Astrocyte of the cerebellum (primary cell): Measurements from ENCODE around the gene CCDC87.

ENCODE experiments used
- DNase-seq: peaks from one replicate; pipeline ENCODE4 v3.0.0-alpha.2; 2011; ENCODE audit warnings: low read depth
- H3K4me3 ChIP-seq: 2 replicates; pipeline ENCODE4 v1.5.1; 2011; ENCODE audit warnings: mild to moderate bottlenecking, low read depth, low read length, moderate library complexity
- in situ Hi-C: cut with HindIII; loops from 2 replicates; pipeline ENCODE4 v1.10.0; 2017; ENCODE audit warnings: low sequenced_read_pairs
- TF ChIP-seq, protein P1 (sequence below): IDR thresholded peaks from 2 replicates; pipeline ENCODE4 v1.5.1; 2012; ENCODE audit warnings: low read length, low read depth, moderate library complexity, mild to moderate bottlenecking; ENCODE audit errors: missing control alignments

The CCDC87 gene

DNA sequence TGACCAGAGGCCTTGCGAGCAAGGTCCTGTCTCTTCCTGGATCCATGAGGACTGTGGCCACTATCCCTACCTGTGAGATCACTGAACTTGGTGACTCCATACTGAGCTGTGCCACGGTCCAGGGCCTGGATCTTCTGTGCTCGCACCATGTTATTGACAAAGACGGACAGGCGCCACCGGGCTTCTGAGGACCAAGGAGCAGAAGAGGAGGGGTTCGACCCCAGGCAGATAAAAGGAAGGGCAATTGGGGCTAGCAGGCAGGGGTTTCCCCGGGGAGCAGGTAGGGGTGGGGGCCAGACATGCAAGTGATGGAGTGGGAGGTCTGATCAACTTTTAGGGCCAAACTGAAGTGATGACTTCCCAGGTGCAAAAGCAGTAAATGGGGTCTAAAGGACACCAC, 26.6 kb downstream of the CCDC87 start:
- TF ChIP-seq, protein P1, sequence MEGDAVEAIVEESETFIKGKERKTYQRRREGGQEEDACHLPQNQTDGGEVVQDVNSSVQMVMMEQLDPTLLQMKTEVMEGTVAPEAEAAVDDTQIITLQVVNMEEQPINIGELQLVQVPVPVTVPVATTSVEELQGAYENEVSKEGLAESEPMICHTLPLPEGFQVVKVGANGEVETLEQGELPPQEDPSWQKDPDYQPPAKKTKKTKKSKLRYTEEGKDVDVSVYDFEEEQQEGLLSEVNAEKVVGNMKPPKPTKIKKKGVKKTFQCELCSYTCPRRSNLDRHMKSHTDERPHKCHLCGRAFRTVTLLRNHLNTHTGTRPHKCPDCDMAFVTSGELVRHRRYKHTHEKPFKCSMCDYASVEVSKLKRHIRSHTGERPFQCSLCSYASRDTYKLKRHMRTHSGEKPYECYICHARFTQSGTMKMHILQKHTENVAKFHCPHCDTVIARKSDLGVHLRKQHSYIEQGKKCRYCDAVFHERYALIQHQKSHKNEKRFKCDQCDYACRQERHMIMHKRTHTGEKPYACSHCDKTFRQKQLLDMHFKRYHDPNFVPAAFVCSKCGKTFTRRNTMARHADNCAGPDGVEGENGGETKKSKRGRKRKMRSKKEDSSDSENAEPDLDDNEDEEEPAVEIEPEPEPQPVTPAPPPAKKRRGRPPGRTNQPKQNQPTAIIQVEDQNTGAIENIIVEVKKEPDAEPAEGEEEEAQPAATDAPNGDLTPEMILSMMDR: no peak
- H3K4me3 ChIP-seq: no peak overlapping the region
- DNase-seq: no peak
- in situ Hi-C loops: no loop called here

DNA sequence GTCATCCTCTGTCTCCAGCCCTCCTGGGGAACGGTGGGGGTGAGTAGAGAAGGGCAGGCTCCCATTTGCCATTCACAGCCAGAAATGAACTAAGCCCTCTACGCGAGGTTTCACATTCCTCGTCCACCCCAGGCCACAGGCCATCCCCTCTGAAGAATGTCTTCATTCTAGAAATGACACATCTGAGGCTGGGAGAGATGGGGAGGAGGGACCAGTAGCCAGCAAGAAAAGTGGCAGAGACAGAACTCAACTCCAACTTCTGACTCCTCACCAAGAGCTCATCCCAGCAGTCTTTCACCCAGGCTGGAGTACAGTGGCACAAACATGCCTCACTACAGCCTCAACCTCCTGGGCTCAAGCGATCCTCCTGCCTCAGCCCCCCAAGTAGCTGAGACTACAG, 27.9 kb downstream of the CCDC87 start:
- in situ Hi-C loops: no loop called here
- DNase-seq: no peak
- H3K4me3 ChIP-seq: no peak overlapping the region
- TF ChIP-seq, protein P1: no peak

DNA sequence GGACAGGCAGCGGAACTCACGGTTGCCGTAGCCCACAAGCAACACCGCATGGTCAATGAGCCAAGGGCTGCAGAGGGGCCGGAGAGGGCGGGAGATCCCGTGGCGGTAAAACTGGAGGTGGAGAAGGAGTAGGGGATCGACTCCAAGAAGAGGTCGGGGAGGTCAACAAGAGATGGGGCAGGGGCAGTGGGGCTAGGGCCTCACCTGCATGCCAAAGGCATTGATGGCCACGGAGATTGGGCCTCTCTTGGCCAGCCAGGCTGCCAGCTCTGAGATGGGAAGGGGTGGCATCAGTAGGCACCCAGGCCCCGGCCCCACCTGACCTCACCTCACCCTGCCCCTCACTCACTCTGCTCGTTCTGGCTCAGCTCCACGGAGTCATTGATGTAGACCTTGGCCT, 28.3 kb downstream of the CCDC87 start:
- H3K4me3 ChIP-seq: no peak overlapping the region
- TF ChIP-seq, protein P1: no peak
- in situ Hi-C loops: no loop called here
- DNase-seq: no peak

DNA sequence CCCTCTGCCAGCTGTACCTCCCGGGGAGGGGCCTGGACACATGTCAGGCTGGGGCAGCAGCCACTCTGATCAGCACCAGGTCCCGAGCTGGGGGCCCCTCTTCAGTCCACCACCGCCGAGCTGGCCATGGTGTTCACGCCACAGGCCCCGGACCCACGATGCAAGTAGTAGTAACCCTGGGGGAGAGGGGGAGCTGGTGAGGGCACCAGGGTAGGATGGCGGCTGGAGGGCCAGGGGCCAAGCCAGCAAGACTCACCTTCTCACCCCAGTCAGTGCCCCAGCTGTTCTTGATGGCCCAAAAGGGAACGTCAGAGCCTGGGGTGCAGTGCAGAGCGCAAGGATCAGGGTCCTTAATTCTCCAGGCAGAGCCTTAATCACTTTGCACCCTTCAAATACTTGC, 29.0 kb downstream of the CCDC87 start:
- no peak for DNase-seq
- in situ Hi-C loops: no loop called here
- TF ChIP-seq, protein P1: no peak
- no peak overlapping the region for H3K4me3 ChIP-seq

DNA sequence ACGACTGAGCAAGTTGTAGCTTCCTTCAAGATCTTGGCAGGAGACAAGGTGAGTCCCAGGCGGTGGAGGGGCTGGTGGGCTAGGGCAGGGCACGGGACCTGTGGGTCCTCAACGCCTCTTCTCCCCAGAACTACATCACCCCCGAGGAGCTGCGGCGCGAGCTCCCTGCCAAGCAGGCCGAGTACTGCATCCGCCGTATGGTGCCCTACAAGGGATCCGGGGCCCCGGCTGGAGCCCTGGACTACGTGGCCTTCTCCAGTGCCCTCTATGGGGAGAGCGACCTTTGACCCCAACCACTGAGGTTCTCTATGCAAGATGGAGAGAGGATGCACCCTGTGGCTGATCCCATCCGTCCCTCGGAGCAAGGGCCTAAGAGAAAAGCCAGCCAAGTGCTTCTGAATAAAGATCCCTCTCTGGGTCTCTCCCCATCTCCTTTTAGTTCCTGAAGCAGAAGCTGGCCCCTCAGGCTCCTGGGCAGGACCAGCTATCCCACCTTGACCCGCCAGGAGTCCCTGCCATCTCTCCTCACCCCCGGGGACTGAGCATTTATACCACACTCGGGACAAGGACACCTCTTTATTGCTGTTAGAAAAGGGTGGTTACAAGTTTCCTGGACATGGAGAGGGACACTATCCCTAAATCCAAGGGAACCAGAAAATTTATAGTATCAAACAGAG, 29.8 kb downstream of the CCDC87 start:
- H3K4me3 ChIP-seq: no peak overlapping the region
- no peak for DNase-seq
- TF ChIP-seq, protein P1: no peak
- in situ Hi-C loops: no loop called here

DNA sequence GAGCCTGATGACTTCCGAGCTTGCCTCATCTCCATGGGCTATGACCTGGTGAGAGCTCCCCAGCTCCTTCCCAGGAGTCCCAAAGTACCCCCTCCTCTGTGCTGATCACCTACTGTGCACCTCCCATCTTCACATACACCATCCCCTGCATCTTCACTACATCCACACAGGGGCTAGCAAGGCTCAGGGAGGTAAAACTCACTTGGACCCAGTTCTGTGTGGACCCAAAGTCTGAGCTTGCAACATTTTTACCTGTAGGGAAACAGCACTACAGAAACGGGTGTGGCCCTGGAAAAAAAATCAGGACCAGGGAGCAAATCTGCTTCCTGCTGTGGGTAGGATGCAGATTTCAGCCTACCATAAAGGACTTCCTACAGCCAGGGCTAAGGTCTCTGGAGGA, 30.6 kb downstream of the CCDC87 start:
- no peak overlapping the region for H3K4me3 ChIP-seq
- TF ChIP-seq, protein P1: no peak
- in situ Hi-C loops: no loop called here
- DNase-seq: no peak

DNA sequence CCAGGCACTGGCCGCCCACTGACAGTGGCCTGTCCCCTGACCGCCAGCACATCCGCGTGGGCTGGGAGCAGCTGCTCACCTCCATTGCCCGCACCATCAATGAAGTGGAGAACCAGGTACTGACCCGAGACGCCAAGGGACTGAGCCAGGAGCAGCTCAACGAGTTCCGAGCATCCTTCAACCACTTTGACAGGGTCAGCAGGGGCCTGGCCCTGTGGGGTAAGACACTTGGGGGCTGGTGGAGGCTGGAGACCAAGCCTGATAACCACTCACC, 31.0 kb downstream of the CCDC87 start:
- TF ChIP-seq, protein P1: no peak
- no peak for DNase-seq
- no peak overlapping the region for H3K4me3 ChIP-seq
- in situ Hi-C loops: no loop called here
